Hematopoietic multipotent progenitor cell (in vitro differentiated cells): ENCODE measurements around the gene PIAS1. TPM values are rescaled to one million over a fixed set of nuclear protein-coding genes. Genes with fewer than 3 reads are reported as not detected.
"Not testable (repeated sequence)": the region's sequence is repeated elsewhere in the genome, so short reads cannot be mapped to it uniquely, and the experiment has no call there.

ENCODE experiments used
- DNase-seq, 3 donors: peaks; one replicate each; pipeline ENCODE4 v3.0.0-alpha.2; 2011 to 2015; ENCODE audit warnings: low read depth in 2 of 3, low spot score in 2 of 3
- total RNA-seq: library from RNA; depleted of rRNA; stranded (reverse); fragments of >200 nt; gene quantifications from one replicate; pipeline ENCODE4 v1.2.3, GENCODE V29; 2012

Gene PIAS1
- total RNA-seq, 1 donor = 37.7 TPM

GRCh38 chr15:68113273-68113672 is 59.2 kb downstream of the PIAS1 start:
- no peak for DNase-seq

DNA sequence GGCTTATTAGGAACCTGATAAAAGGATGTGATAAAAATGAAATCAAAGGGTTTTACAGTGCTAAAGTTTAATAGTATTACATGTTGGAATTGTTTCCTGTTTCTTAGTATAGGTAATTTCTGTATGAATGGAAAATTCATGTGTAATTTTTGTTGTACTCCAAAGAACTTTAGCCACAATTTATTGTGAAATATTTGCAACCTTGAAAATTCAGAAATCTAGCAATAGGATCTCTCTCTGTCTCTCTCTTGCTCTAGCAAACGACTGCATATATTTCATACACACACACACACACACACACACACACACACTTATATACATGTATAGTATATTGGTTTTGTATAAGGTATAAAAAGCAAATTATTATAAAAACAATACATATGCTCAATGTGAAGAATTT is 59.6 kb downstream of the PIAS1 start:
- DNase-seq = no peak

- peak in 2 of 3 donors; percentile 20 to 50 for DNase-seq
These were observed 60.2 kb downstream of the PIAS1 start for GRCh38 chr15:68114356-68114755.

DNA sequence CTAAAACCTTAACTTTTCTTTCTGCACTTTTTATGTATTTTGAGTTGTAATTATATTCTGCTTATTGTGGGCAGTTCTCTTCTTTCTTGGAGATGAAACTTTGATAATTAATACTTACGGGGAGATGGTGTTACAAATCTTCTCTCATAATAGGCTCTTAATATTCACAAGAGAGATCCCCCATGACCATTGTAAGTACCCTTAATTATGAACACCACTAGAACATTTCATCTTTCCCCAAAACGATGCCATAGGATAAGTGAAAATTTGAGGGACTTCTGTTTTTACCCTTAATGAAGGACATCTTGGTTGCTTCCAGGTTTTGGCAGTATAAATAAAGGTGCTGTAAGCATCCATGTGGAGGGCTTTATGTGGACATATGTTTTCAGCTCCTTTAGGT is 60.7 kb downstream of the PIAS1 start:
- DNase-seq = peak in 2 of 3 donors; percentile 9 to 37

- DNase-seq = no peak
These were observed 70.6 kb downstream of the PIAS1 start for GRCh38 chr15:68124700-68125099.

- no peak for DNase-seq
These were observed 72.3 kb downstream of the PIAS1 start for GRCh38 chr15:68126396-68126795.

- no peak for DNase-seq
These were observed 75.0 kb downstream of the PIAS1 start for GRCh38 chr15:68129072-68129471.

DNA sequence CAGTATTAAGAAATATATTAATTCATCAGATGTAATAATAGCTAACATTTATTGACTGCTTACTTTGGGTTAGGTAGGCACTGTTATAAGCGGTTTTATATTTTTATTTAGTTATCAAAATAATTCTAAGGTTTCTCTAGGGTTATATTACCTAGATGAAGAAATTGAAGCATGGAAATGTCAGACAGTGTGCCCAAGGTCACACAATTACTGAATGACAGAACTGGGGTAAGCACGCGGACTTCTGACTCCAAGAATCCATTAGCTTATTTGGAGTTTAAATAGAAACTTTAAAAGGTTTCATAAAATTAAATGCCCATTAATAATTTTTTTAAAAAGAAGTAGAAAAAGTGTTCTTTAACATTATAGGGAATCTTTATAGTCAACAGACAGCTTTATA is 76.7 kb downstream of the PIAS1 start:
- DNase-seq = no peak

GRCh38 chr15:68137096-68137495 is 83.0 kb downstream of the PIAS1 start:
- DNase-seq = no peak

GRCh38 chr15:68143129-68143528 is 89.0 kb downstream of the PIAS1 start:
- DNase-seq = no peak

- DNase-seq = no peak
These were observed 89.7 kb downstream of the PIAS1 start for GRCh38 chr15:68143785-68144184.

DNA sequence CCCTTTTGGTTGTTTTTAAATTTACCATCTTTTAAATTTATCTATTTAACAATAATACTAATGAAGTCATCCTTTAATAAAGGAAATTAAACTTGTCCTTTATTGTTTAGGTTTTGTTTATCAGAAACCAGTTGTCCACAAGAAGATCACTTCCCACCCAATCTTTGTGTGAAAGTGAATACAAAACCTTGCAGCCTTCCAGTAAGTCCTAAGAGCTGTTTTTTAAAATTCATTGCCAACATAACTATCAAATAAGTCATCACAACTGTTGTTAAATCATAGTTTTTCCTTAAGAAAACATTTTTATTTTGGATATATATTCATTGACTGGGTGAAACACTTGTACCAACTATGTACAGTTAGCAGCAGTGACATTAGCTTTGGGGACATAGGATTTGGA is 91.6 kb downstream of the PIAS1 start:
- no peak for DNase-seq

DNA sequence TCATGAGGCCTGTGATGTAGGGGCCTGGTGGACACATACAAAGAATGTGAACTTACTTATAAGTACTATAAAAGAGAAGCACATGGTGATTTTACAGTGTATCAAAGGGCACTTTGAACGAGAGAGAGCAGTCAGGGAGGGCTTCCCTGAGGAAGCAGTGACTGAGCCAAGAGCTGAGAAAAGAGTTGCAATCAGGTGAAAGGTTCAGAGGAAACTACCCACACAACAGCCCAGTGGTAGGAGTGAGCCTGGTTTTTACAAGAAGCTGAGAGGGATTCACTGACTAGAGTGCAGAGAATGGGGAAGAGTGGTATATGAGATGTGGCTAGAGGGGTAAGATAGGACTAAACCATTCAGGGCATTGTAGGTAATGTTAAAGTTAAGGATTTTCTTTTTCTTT is 93.9 kb downstream of the PIAS1 start:
- DNase-seq = no peak

DNA sequence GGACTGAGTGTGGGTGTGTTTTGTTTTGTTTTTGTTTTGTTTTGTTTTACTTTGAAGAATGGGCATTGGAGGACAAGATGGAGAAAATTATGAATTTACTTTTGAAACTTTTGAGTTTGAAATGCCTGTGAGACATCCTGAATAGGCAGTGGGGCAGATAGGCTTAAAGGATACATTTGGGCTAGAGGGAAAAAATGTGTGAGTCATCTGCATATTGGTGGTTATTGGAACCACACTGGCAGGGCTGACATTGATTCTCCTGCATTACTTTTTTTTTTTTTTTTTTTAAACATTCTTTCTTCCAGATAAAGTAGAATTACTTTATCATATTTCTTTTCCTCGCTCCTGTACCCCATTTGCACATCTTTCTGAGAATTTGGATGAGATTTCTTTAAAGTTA is 94.9 kb downstream of the PIAS1 start:
- DNase-seq = no peak

- no peak for DNase-seq
These were observed 96.1 kb downstream of the PIAS1 start for GRCh38 chr15:68150187-68150586.

GRCh38 chr15:68151277-68151676 is 97.2 kb downstream of the PIAS1 start:
- no peak for DNase-seq

DNA sequence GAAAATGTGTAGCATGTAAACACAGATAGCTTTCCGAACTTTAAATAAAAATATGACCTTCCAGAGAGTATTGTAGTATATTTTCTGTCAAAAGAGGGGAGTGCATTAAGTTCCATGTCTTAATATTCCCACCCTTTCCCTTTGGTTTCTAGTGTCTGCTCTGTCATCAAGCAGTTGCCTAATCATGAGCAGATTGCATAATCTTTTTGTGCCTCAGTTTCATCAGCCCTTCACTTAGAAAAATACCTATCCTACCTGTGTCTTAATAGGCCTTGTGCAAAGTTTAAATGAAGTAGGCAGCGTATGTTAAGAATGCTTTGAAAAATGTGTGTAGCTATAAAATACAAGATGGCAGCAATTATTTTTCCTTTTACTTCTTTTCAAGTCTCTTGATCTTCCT is 98.2 kb downstream of the PIAS1 start:
- DNase-seq = no peak

DNA sequence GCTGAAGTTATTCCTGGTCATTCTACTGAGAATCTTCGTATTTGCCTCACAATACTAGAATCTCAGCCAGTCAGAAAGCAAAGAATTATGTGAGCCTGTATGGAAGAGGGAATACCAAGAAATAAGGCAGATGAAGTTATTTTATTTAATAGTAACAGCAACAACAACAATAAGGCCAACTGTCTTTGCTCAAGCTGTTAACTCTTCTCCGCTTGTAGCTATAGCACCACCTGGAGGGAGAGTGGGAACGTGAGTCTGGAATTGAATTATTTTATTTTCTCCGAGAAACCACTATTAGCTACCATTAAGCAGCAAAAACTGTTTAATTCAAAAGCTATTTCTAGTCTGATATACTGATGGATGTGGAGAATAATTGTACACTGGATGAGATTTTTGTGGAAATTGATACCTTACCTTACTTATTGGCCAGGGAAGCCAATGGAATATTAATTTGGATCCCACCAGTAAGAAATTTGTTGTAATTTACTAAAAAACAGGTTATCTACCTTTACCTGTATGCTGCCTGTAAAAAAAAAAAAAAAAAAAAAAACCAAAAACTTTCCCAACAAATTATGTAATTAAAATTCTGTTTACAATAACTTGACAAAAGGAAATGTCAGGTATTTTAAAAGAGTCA is 100.9 kb downstream of the PIAS1 start:
- peak in 2 of 3 donors; percentile 62 to 82 for DNase-seq

DNA sequence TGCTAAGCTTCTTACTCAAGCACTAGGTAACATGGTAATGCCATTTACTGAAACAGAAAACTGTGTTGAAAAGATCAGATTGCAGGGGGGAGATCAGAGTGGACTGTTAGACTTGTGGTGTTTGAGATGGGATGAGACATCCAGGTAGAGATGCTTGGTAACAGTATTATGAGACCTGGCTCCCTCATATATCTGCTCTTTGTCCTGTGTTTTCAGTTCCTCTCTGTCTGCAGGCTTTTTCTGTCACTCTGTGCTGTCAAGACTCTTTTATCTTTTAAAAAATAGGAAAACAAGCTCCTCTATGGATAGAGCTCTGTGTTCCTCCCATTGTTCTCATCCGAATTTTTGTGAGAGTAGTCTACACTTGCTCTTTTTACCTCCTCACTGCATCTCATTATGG is 103.0 kb downstream of the PIAS1 start:
- no peak for DNase-seq

- no peak for DNase-seq
These were observed 104.0 kb downstream of the PIAS1 start for GRCh38 chr15:68158046-68158628.

DNA sequence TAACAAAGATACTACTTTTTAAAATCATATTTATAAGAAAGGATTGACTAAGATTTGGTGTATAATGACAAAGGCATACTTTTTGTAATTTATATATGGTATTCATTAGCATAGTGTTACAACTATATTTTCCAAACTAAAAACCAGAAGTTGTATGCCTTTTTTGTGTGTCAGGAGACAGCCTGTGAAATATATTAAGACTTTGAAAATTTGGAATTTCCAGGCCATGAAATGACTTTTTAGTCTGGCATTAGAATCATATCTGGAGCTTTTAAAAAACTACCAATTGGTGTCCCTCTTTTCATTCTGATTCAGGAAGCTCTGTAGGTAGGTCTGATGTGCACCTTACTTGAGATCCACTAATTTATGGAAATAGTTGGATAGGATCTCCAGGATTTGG is 109.1 kb downstream of the PIAS1 start:
- no peak for DNase-seq

DNA sequence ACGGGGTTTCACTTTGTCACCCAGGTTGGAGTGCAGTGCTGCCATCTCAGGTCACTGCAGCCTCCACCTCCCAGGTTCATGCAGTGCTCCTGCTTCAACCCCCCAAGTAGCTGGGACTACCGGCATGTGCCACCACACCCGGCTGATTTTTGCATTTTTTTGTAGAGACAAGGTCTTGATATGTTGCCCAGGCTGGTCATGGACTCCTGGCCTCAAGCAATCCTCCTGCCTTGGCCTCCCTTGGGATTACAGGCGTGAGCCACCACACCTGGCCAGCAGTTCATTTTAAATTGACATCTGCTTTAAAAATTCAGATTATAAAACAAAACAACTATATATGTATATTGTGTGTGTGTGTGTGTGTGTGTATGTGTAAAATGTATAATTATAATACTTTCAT is 112.7 kb downstream of the PIAS1 start:
- DNase-seq = no peak

DNA sequence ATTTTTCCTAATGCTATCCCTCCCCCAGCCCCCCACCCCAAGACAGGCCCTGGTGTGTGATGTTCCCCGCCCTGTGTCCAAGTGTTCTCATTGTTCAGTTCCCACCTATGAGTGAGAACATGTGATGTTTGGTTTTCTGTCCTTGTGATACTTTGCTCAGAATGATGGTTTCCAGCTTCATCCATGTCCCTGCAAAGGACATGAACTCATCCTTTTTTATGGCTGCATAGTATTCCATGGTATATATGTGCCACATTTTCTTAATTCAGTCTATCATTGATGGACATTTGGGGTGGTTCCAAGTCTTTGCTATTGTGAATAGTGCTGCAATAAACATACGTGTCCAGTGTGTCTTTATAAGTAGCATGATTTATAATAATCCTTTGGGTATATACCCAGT is 117.9 kb downstream of the PIAS1 start:
- DNase-seq = not testable (repeated sequence)
